Activated effector memory CD4-positive, alpha-beta T cell treated with Interleukin-2 at 50 U/mL for 16 hours (primary cell): ENCODE measurements around the gene ATP10B.

Experiments used
- DNase-seq: peaks from one replicate; pipeline ENCODE4 v3.0.0-alpha.2; 2020

ATP10B gene

GRCh38 chr5:160626322-160626721 is 225.7 kb downstream of the ATP10B start:
- no peak for DNase-seq

- DNase-seq = no peak
These were observed 230.5 kb downstream of the ATP10B start for GRCh38 chr5:160621526-160621925.

GRCh38 chr5:160620401-160620800 is 231.6 kb downstream of the ATP10B start:
- DNase-seq = no peak

GRCh38 chr5:160619381-160619780 is 232.6 kb downstream of the ATP10B start:
- DNase-seq = no peak

- no peak for DNase-seq
These were observed 233.7 kb downstream of the ATP10B start for GRCh38 chr5:160618286-160618685.

- DNase-seq = no peak
These were observed 235.1 kb downstream of the ATP10B start for GRCh38 chr5:160616712-160617497.

GRCh38 chr5:160614136-160614535 is 237.9 kb downstream of the ATP10B start:
- DNase-seq = no peak

GRCh38 chr5:160605266-160605665 is 246.7 kb downstream of the ATP10B start:
- DNase-seq = no peak

GRCh38 chr5:160604484-160604883 is 247.5 kb downstream of the ATP10B start:
- no peak for DNase-seq

GRCh38 chr5:160602744-160603143 is 249.3 kb downstream of the ATP10B start:
- DNase-seq = no peak

- DNase-seq = no peak
These were observed 251.0 kb downstream of the ATP10B start for GRCh38 chr5:160601046-160601445.

GRCh38 chr5:160573318-160573717 is 278.7 kb downstream of the ATP10B start:
- DNase-seq = no peak

GRCh38 chr5:160567031-160567705 is 284.8 kb downstream of the ATP10B start:
- DNase-seq = no peak

- DNase-seq = no peak
These were observed 286.6 kb downstream of the ATP10B start for GRCh38 chr5:160565376-160565775.

- no peak for DNase-seq
These were observed 295.2 kb downstream of the ATP10B start for GRCh38 chr5:160556846-160557245.

- DNase-seq = no peak
These were observed 295.9 kb downstream of the ATP10B start for GRCh38 chr5:160555971-160556631.

- no peak for DNase-seq
These were observed 296.4 kb downstream of the ATP10B start for GRCh38 chr5:160555581-160555970.

- no peak for DNase-seq
These were observed 301.9 kb downstream of the ATP10B start for GRCh38 chr5:160550075-160550474.

- no peak for DNase-seq
These were observed 302.9 kb downstream of the ATP10B start for GRCh38 chr5:160548949-160549645.

- no peak for DNase-seq
These were observed 304.1 kb downstream of the ATP10B start for GRCh38 chr5:160547872-160548271.

GRCh38 chr5:160547061-160547460 is 304.9 kb downstream of the ATP10B start:
- no peak for DNase-seq

GRCh38 chr5:160545832-160546231 is 306.2 kb downstream of the ATP10B start:
- no peak for DNase-seq

GRCh38 chr5:160543395-160543794 is 308.6 kb downstream of the ATP10B start:
- no peak for DNase-seq
